HEK293T (cell line): ENCODE results near the gene ANP32A.
"Not testable (repeated sequence)": the region's sequence is repeated elsewhere in the genome, so short reads cannot be mapped to it uniquely, and the experiment has no call there.

Experiments
- CTCF ChIA-PET: fragments of 350-600 bp; formaldehyde crosslinking; extraction: SDS; loops from one replicate; lab custom pipeline; 2021; ENCODE audit warnings: antibody characterized with exemption, inconsistent platforms; lab: Yijun Ruan, JAX
- POLR2A ChIA-PET: fragments of 350-600 bp; formaldehyde crosslinking; extraction: SDS; loops from one replicate; lab custom pipeline; 2020; ENCODE audit warnings: antibody characterized with exemption, inconsistent platforms; lab: Yijun Ruan, JAX
- DNase-seq: peaks from one replicate; pipeline ENCODE4 v3.0.0; 2012; ENCODE audit warnings: mixed read lengths; ENCODE audit errors: extremely low spot score
- ARNT ChIP-seq: fragments of 450-650 bp; IDR thresholded peaks from 2 replicates; pipeline ENCODE4 v1.6.1; 2017; ENCODE audit warnings: mild to moderate bottlenecking
- BHLHE40 ChIP-seq: fragments of 450-650 bp; IDR thresholded peaks from 2 replicates; pipeline ENCODE4 v1.6.1; 2016; ENCODE audit warnings: mild to moderate bottlenecking, moderate library complexity, borderline replicate concordance
- CTBP1 ChIP-seq: fragments of 450-650 bp; IDR thresholded peaks from 2 replicates; pipeline ENCODE4 v1.6.1; 2016; ENCODE audit warnings: borderline replicate concordance
- ELF4 ChIP-seq: fragments of 450-650 bp; IDR thresholded peaks from 2 replicates; pipeline ENCODE4 v1.6.1; 2017; ENCODE audit warnings: antibody characterized with exemption
- FOXA1 ChIP-seq: fragments of 450-650 bp; IDR thresholded peaks from 2 replicates; pipeline ENCODE4 v1.6.1; 2016; ENCODE audit warnings: mild to moderate bottlenecking
- FOXK2 ChIP-seq: fragments of 450-650 bp; IDR thresholded peaks from 2 replicates; pipeline ENCODE4 v1.6.1; 2016; ENCODE audit warnings: mild to moderate bottlenecking
- FOXM1 ChIP-seq: fragments of 450-650 bp; IDR thresholded peaks from 2 replicates; pipeline ENCODE4 v1.6.1; 2017; ENCODE audit warnings: mild to moderate bottlenecking, borderline replicate concordance
- HDGF ChIP-seq: fragments of 450-650 bp; IDR thresholded peaks from 2 replicates; pipeline ENCODE4 v1.6.1; 2017; ENCODE audit warnings: antibody characterized with exemption, borderline replicate concordance
- L3MBTL2 ChIP-seq: fragments of 450-650 bp; conservative IDR thresholded peaks from 2 replicates; pipeline ENCODE4 v1.6.1; 2016; ENCODE audit warnings: mild to moderate bottlenecking
- LEF1 ChIP-seq: fragments of 450-650 bp; IDR thresholded peaks from 2 replicates; pipeline ENCODE4 v1.6.1; 2017; ENCODE audit warnings: mild to moderate bottlenecking, borderline replicate concordance
- NFRKB ChIP-seq: fragments of 450-650 bp; IDR thresholded peaks from 2 replicates; pipeline ENCODE4 v1.6.1; 2016; ENCODE audit warnings: mild to moderate bottlenecking, moderate library complexity
- SP1 ChIP-seq: fragments of 450-650 bp; IDR thresholded peaks from 2 replicates; pipeline ENCODE4 v1.6.1; 2017
- SUZ12 ChIP-seq: fragments of 450-650 bp; IDR thresholded peaks from 2 replicates; pipeline ENCODE4 v1.6.1; 2016; ENCODE audit warnings: mild to moderate bottlenecking
- TARDBP ChIP-seq: fragments of 450-650 bp; IDR thresholded peaks from 2 replicates; pipeline ENCODE4 v1.6.1; 2016
- ZNF384 ChIP-seq: fragments of 450-650 bp; IDR thresholded peaks from 2 replicates; pipeline ENCODE4 v1.6.1; 2016
- TF ChIP-seq, protein P1 (sequence below): fragments of 450-650 bp; IDR thresholded peaks from 2 replicates; pipeline ENCODE4 v1.6.1; 2016

The ANP32A gene

DNA sequence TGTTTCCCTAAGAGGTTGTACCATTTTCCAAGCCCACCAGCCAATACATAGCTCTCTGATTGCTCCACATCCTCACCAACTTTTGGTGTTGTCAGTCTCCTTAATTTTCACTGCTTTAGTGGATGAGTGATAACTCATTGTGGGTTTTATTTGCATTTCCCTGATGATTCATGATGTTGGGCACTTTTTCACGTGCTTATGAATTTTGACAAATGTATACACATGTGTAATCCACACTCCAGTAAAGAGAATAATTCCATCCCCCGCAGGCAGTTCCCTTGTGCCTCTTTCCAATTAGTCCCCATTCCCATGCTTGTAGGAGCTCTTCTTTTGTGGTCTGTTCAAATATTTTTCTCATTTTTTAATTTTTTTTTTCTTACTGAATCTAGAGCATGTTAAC, 52.4 kb downstream of the ANP32A start:
- ChIA-PET CTCF (interaction anchor here (0.6 to 0.7 kb wide), 2 partner anchors 108 to 120 kb away, joined by 3 to 4 read pairs; no protein-coding TSS in a partner anchor), POLR2A (interaction anchor here (3.8 kb wide), 1 partner anchor 51 kb away, joined by 12 read pairs; no protein-coding TSS in a partner anchor)
- TF ChIP-seq SP1 (no peak), FOXK2 (no peak), FOXA1 (no peak), ARNT (no peak), TARDBP (no peak), HDGF (no peak), BHLHE40 (no peak), L3MBTL2 (no peak)
- TF ChIP-seq, protein P1, sequence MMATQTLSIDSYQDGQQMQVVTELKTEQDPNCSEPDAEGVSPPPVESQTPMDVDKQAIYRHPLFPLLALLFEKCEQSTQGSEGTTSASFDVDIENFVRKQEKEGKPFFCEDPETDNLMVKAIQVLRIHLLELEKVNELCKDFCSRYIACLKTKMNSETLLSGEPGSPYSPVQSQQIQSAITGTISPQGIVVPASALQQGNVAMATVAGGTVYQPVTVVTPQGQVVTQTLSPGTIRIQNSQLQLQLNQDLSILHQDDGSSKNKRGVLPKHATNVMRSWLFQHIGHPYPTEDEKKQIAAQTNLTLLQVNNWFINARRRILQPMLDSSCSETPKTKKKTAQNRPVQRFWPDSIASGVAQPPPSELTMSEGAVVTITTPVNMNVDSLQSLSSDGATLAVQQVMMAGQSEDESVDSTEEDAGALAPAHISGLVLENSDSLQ = no peak
- DNase-seq = no peak

DNA sequence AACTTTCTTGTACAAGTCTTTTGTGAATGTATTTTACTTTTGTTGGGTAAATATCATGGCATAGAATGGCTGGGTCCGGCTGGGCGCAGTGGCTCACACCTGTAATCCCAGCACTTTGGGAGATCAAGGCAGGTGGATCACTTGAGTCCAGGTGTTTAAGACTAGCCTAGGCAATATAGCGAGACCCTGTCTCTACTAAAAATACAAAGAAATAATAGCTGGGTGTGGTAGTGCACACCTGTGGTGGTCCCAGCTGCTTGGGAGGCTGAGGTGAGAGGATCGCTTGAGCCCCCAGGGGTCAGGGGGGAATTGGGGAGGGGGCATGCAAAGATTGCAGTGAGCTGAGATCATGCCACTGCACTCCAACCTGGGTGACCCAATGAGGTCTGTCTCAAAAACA, 52.9 kb downstream of the ANP32A start:
- ChIA-PET CTCF (interaction anchor here (0.7 kb wide), 1 partner anchor 108 kb away, joined by 3 read pairs; no protein-coding TSS in a partner anchor), POLR2A (interaction anchor here (3.8 kb wide), 1 partner anchor 51 kb away, joined by 12 read pairs; no protein-coding TSS in a partner anchor)
- no peak for TF ChIP-seq FOXA1
- TF ChIP-seq ZNF384 = no peak
- TF ChIP-seq LEF1 = no peak
- TF ChIP-seq SP1 = no peak
- no peak for TF ChIP-seq NFRKB
- TF ChIP-seq BHLHE40 = no peak
- TF ChIP-seq L3MBTL2 = no peak
- TF ChIP-seq FOXK2 = no peak
- TF ChIP-seq TARDBP = no peak
- TF ChIP-seq ARNT = no peak
- no peak for TF ChIP-seq FOXM1
- no peak for DNase-seq

DNA sequence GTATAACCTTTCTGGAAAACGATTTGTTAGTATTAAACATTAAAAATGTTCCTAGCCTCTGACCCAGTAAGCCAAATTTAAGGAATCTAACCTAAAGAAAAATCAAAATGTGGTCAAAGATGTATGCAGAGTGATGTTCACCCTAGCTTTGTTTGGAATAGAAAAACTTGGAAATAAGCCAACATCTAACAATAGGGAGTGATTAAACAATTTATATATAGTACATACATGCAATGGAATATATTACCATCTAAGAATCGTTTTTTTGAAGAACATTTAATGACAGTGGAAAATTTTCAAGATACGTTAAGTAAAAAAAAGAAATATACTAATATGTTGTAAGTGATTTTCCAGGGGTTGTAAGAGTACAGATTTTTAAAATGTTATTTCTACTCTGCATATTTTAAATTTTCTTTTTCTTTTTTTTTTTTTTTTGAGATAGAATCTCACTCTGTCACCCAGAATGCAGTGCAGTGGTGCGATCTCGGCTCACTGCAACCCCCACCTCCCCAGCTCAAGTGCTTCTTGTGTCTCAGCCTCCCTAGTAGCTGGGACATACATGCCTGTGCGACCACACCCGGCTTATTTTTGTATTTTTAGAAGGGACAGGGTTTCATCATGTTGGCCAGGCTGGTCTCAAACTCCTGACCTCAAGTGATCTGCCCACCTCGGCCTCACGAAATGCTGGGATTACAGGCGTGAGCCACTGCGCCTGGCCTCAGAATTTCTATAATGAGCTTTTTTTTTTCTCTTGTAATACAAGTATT, 54.9 kb downstream of the ANP32A start:
- TF ChIP-seq CTBP1 (no peak), ARNT (no peak), TARDBP (no peak), FOXA1 (no peak), LEF1 (no peak), FOXK2 (no peak), SUZ12 (no peak), ELF4 (no peak), ZNF384 (no peak), SP1 (no peak), BHLHE40 (no peak), L3MBTL2 (no peak), NFRKB (no peak), HDGF (no peak), FOXM1 (no peak)
- TF ChIP-seq, protein P1 = no peak
- no peak for DNase-seq
- ChIA-PET POLR2A (no interaction called here), CTCF (interaction anchor here (0.6 to 1.1 kb wide), 3 partner anchors 10 to 110 kb away, joined by 3 to 5 read pairs (median 4); no protein-coding TSS in a partner anchor)

DNA sequence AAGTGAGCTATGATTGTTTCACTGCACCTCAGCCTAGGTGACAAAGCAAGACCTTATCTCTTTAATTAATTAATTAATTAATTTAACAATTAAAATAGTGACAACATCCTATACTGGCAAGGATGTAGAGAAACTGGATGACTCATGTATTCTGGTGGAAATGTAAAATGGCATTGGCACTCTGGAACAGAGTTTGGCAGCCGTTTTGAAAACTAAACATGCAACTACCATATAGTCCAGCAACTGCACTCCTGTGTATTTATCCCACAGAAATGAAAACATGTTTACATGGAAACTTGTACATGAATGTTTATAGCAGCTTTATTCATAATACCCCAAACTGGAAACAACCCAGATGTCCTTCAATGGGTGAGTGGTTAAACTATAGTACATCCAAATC, 56.6 kb downstream of the ANP32A start:
- ChIA-PET POLR2A (no interaction called here), CTCF (interaction anchor here (0.6 kb wide), 1 partner anchor 30 kb away, joined by 3 read pairs; no protein-coding TSS in a partner anchor)
- no peak for DNase-seq
- TF ChIP-seq FOXK2 (no peak), ELF4 (no peak), ARNT (no peak), SUZ12 (no peak), TARDBP (no peak), CTBP1 (no peak), HDGF (no peak), LEF1 (no peak), FOXM1 (no peak), BHLHE40 (no peak), L3MBTL2 (no peak), ZNF384 (no peak), FOXA1 (no peak), SP1 (no peak)
- TF ChIP-seq, protein P1 = no peak

DNA sequence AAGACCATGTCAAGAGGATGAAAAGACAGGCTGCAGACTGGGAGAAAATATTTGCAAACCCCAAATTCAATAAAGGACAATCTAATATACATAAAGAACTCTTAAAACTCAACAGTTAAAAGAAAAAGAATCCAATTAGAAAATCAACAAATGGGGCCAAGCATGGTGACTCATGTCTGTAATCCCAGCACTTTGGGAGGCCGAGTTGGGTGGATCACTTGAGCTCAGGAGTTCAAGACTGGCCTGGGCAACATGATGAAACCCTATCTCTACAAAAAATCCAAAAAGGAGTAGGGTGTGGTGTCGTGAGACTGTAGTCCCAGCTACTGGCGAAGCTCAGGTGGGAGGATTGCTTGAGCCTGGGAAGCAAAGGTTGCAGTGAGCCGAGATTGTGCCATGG, 57.6 kb downstream of the ANP32A start:
- ChIA-PET POLR2A (interaction anchor here (0.6 kb wide), 1 partner anchor 1220 kb away, joined by 3 read pairs; no protein-coding TSS in a partner anchor), CTCF (interaction anchor here (0.6 to 1.4 kb wide), 2 partner anchors 213 to 249 kb away, joined by 3 to 11 read pairs; no protein-coding TSS in a partner anchor)
- no peak for DNase-seq
- TF ChIP-seq ZNF384 (no peak), L3MBTL2 (no peak)

DNA sequence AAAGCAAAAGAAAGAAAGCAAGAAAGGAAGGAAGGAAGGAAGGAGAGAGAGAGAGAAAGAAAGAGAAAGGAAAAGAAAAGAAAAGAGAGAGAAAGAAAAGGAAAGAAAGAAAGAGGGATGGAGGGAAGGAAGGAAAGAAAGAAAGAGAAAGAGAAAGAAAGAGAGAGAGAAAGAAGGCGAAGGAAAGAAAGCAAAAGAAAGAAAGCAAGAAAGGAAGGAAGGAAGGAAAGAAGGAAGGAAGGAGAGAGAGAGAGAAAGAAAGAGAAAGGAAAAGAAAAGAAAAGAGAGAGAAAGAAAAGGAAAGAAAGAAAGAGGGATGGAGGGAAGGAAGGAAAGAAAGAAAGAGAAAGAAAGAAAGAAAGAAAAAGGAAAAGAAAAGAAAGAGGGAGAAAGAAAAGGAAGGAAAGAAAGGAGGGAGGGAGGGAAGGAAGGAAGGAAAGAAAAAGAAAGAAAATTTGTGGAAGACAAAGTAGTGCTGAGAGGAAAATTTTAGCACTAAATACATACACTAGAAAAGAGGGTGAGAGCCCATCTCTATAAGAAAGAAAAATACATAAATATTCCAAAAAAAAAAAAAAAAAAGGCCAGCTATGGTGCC, 60.6 kb downstream of the ANP32A start:
- DNase-seq = not testable (repeated sequence)

More for the DNA sequence above, 60.6 kb downstream of the ANP32A start:
- POLR2A ChIA-PET, CTCF ChIA-PET: not testable (repeated sequence)
- TF ChIP-seq TARDBP = peak; percentile 41; the same call in 1 of the 2 replicates
